Prostate gland (tissue), 2 donors: ENCODE results near the gene GSG1L. TPM values are rescaled to one million over a fixed set of nuclear protein-coding genes. Genes with fewer than 3 reads are reported as not detected.

ENCODE experiments used
- DNase-seq: peaks from one replicate; pipeline ENCODE4 v3.0.0-alpha.2; 2019; ENCODE audit warnings: low spot score
- H3K27ac ChIP-seq, 2 donors: fragments of 200-600 bp; sonication (generic); 2 replicates each; pipeline ENCODE4 v1.5.1; 2017 to 2019
- H3K27me3 ChIP-seq: fragments of 200-600 bp; sonication (generic); replicated peaks from 2 replicates; pipeline ENCODE4 v1.5.1; 2019; ENCODE audit not compliant: insufficient read depth
- H3K36me3 ChIP-seq, 2 donors: fragments of 200-600 bp; sonication (generic); 1 replicate in 1 of 2; 2 replicates in 1 of 2; pipeline versions ENCODE4 v1.5.1 to v1.8.1; 2017 to 2019
- H3K4me1 ChIP-seq: fragments of 200-600 bp; sonication (generic); replicated peaks from 2 replicates; pipeline ENCODE4 v1.5.1; 2019
- H3K4me3 ChIP-seq, 2 donors: fragments of 200-600 bp; sonication (generic); 2 replicates each; pipeline ENCODE4 v1.5.1; 2017 to 2019
- H3K9me3 ChIP-seq: fragments of 200-600 bp; sonication (generic); 2 replicates; pipeline ENCODE4 v1.5.1; 2017
- POLR2A ChIP-seq: fragments of 450-650 bp; IDR thresholded peaks from one replicate; pipeline ENCODE4 v1.6.1; 2016; ENCODE audit warnings: antibody characterized with exemption, mild to moderate bottlenecking
- POLR2AphosphoS5 ChIP-seq: sonication (generic); formaldehyde crosslinking; IDR thresholded peaks from one replicate; pipeline ENCODE4 v1.6.1; 2017; ENCODE audit warnings: antibody characterized with exemption
- WGBS: methylation state at CpG from one replicate; pipeline ENCODE4 v1.1.5; 2018; 5-methylcytosine and 5-hydroxymethylcytosine counted together
- intact Hi-C: fragments of 100-400 bp; cut with DNase I; formaldehyde crosslinking; loops from one replicate; pipeline ENCODE4 v1.14.2; 2022
- total RNA-seq, 2 donors: library from RNA; depleted of rRNA; stranded (reverse); fragments of >200 nt; gene quantifications; one replicate each; pipeline ENCODE4 v1.1.0, GENCODE V29; 2016
- TF ChIP-seq, protein P1 (sequence below), 4 experiments: fragments of 200-600 bp in 2 of 4; fragments of 450-650 bp in 2 of 4; sonication (generic) in 2 of 4; IDR thresholded peaks; 1 replicate in 3 of 4; 2 replicates in 1 of 4; pipeline ENCODE4 v1.5.1; 2016 to 2019; ENCODE audit warnings: antibody characterized with exemption in 4 of 4, mild to moderate bottlenecking in 2 of 4, moderate library complexity in 2 of 4

Gene GSG1L
- total RNA-seq, 2 donors from 2014 or later, result 0.91 TPM; not detected in 1

- WGBS, result 95% methylated on average over 1 of the region's 1 CpG
- no peak overlapping the region for H3K27ac ChIP-seq
These were observed 194.1 kb downstream of the GSG1L start for GRCh38 chr16:27869411-27869810.

GRCh38 chr16:27868180-27868579 lies 195.3 kb downstream of the GSG1L start:
- H3K4me3 ChIP-seq, result no peak overlapping the region
- WGBS, result 84% methylated on average over 7 of the region's 7 CpGs
- intact Hi-C loops, result no loop called here
- H3K27me3 ChIP-seq, result no peaks in the 10 kb centered on the region
- no peak for DNase-seq
- H3K27ac ChIP-seq, result no peak overlapping the region
- H3K4me1 ChIP-seq, result no peaks in the 10 kb centered on the region
- no peaks in the 10 kb centered on the region for H3K36me3 ChIP-seq
- H3K9me3 ChIP-seq, result no peaks in the 10 kb centered on the region
- TF ChIP-seq, protein P1, sequence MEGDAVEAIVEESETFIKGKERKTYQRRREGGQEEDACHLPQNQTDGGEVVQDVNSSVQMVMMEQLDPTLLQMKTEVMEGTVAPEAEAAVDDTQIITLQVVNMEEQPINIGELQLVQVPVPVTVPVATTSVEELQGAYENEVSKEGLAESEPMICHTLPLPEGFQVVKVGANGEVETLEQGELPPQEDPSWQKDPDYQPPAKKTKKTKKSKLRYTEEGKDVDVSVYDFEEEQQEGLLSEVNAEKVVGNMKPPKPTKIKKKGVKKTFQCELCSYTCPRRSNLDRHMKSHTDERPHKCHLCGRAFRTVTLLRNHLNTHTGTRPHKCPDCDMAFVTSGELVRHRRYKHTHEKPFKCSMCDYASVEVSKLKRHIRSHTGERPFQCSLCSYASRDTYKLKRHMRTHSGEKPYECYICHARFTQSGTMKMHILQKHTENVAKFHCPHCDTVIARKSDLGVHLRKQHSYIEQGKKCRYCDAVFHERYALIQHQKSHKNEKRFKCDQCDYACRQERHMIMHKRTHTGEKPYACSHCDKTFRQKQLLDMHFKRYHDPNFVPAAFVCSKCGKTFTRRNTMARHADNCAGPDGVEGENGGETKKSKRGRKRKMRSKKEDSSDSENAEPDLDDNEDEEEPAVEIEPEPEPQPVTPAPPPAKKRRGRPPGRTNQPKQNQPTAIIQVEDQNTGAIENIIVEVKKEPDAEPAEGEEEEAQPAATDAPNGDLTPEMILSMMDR (IDR thresholded peaks at IDR 0.05), result no peak
- no peak for TF ChIP-seq POLR2A
- no peak for TF ChIP-seq POLR2AphosphoS5

More at GRCh38 chr16:27869411-27869810, 194.1 kb downstream of the GSG1L start:
- Histone ChIP-seq H3K27me3 (no peaks in the 10 kb centered on the region), H3K9me3 (no peaks in the 10 kb centered on the region), H3K36me3 (no peaks in the 10 kb centered on the region), H3K4me3 (no peak overlapping the region), H3K4me1 (no peaks in the 10 kb centered on the region)
- no peak for DNase-seq
- intact Hi-C loops, result no loop called here
- TF ChIP-seq POLR2AphosphoS5 (no peak), POLR2A (no peak)
- TF ChIP-seq, protein P1 (IDR thresholded peaks at IDR 0.05), result no peak

GRCh38 chr16:27867122-27868110 lies 196.1 kb downstream of the GSG1L start:
- peak; percentile 46 for DNase-seq

DNA sequence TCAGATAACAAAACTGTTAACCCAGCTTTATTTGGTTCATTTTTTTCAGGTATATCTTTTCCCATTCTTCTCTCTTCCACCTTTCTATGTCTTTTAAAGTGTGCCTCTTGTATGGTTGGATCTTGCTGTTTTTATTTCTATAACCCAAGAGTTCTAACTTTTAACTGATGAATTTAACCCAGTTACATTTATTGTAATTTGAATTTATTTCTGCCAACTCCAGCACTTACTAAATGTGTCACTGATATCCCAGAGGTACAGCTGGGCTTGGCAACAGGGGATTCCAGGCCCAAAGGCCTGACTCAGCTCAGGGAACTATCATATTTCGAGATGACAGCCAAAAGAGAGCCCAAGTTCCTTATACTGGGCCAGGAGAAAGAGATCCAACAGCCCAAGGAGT lies 200.1 kb downstream of the GSG1L start:
- H3K27ac ChIP-seq, result no peak overlapping the region
- 86% methylated on average over 1 of the region's 1 CpG for WGBS
- no peaks in the 10 kb centered on the region for H3K9me3 ChIP-seq
- TF ChIP-seq POLR2AphosphoS5 (no peak), POLR2A (no peak)
- TF ChIP-seq, protein P1 (IDR thresholded peaks at IDR 0.05), result no peak
- no peaks in the 10 kb centered on the region for H3K27me3 ChIP-seq
- H3K4me1 ChIP-seq, result no peaks in the 10 kb centered on the region
- H3K4me3 ChIP-seq, result no peak overlapping the region
- no peaks in the 10 kb centered on the region for H3K36me3 ChIP-seq
- no peak for DNase-seq
- intact Hi-C loops, result no loop called here

More at GRCh38 chr16:27867122-27868110, 196.1 kb downstream of the GSG1L start:
- intact Hi-C loops, result no loop called here
- Histone ChIP-seq H3K27me3 (no peaks in the 10 kb centered on the region), H3K9me3 (no peaks in the 10 kb centered on the region), H3K27ac (no peak overlapping the region), H3K36me3 (no peaks in the 10 kb centered on the region), H3K4me1 (no peaks in the 10 kb centered on the region), H3K4me3 (no peak overlapping the region)
- TF ChIP-seq POLR2AphosphoS5, result no peak
- TF ChIP-seq, protein P1 (IDR thresholded peaks at IDR 0.05), result peak in 3 of 4 experiments; percentile 13 to 56 (median 38)
- WGBS, result 29% methylated on average over 19 of the region's 19 CpGs
